ENCODE data around the gene MED29.

Gene MED29

GRCh38 chr19:39410017-39410830 is 19.0 kb downstream of the MED29 start:
- in situ Hi-C loops (cut with HindIII; ENCODE audit: low sequenced_read_pairs), result no loop called here

GRCh38 chr19:39410831-39411080 is 19.6 kb downstream of the MED29 start:
- in situ Hi-C loops (cut with HindIII; ENCODE audit: low sequenced_read_pairs), result no loop called here

- in situ Hi-C loops (cut with HindIII; ENCODE audit: low sequenced_read_pairs), result no loop called here
Measured at GRCh38 chr19:39411081-39411831, 20.1 kb downstream of the MED29 start.

GRCh38 chr19:39411832-39412099 is 20.6 kb downstream of the MED29 start:
- in situ Hi-C loops (cut with HindIII; ENCODE audit: low sequenced_read_pairs), result no loop called here

- in situ Hi-C loops (cut with HindIII; ENCODE audit: low sequenced_read_pairs), result no loop called here
Measured at GRCh38 chr19:39412100-39412866, 21.1 kb downstream of the MED29 start, which contains the start of gene PLEKHG2. Gene PLEKHG2, plus strand, starts transcription at chr19:39412669. Its CDS starts 1,418 bp downstream, at chr19:39414087.

GRCh38 chr19:39412867-39413271 is 21.7 kb downstream of the MED29 start:
- in situ Hi-C loops (cut with HindIII; ENCODE audit: low sequenced_read_pairs), result no loop called here

- in situ Hi-C loops (cut with HindIII; ENCODE audit: low sequenced_read_pairs), result no loop called here
Measured at GRCh38 chr19:39413272-39413910, 22.2 kb downstream of the MED29 start.

- in situ Hi-C loops (cut with HindIII; ENCODE audit: low sequenced_read_pairs), result no loop called here
Measured at GRCh38 chr19:39413911-39414608, 22.9 kb downstream of the MED29 start.

- in situ Hi-C loops (cut with HindIII; ENCODE audit: low sequenced_read_pairs), result no loop called here
Measured at GRCh38 chr19:39415111-39416046, 24.2 kb downstream of the MED29 start.

- in situ Hi-C loops (cut with HindIII; ENCODE audit: low sequenced_read_pairs), result no loop called here
Measured at GRCh38 chr19:39416152-39417120, 25.3 kb downstream of the MED29 start.

- in situ Hi-C loops (cut with HindIII; ENCODE audit: low sequenced_read_pairs), result no loop called here
Measured at GRCh38 chr19:39417463-39418181, 26.4 kb downstream of the MED29 start.

- in situ Hi-C loops (cut with HindIII; ENCODE audit: low sequenced_read_pairs), result no loop called here
Measured at GRCh38 chr19:39419003-39419402, 27.8 kb downstream of the MED29 start.

GRCh38 chr19:39420769-39421168 is 29.6 kb downstream of the MED29 start:
- in situ Hi-C loops (cut with HindIII; ENCODE audit: low sequenced_read_pairs), result no loop called here

GRCh38 chr19:39422020-39422419 is 30.8 kb downstream of the MED29 start:
- in situ Hi-C loops (cut with HindIII; ENCODE audit: low sequenced_read_pairs), result no loop called here

- in situ Hi-C loops (cut with HindIII; ENCODE audit: low sequenced_read_pairs), result no loop called here
Measured at GRCh38 chr19:39423258-39424086, 32.3 kb downstream of the MED29 start.

GRCh38 chr19:39424934-39425333 is 33.8 kb downstream of the MED29 start:
- in situ Hi-C loops (cut with HindIII; ENCODE audit: low sequenced_read_pairs), result no loop called here

GRCh38 chr19:39425744-39426143 is 34.6 kb downstream of the MED29 start:
- in situ Hi-C loops (cut with HindIII; ENCODE audit: low sequenced_read_pairs), result no loop called here

Measured in DLD1 (cell line).